DND-41 (cell line): ENCODE measurements around the gene APBA3.
"Not testable (repeated sequence)": the region's sequence is repeated elsewhere in the genome, so short reads cannot be mapped to it uniquely, and the experiment has no call there.

ENCODE experiments used
- ATAC-seq: fragments of 200-7000 bp; cut with Tn5 transposase; 3 replicates; pipeline ENCODE4 v1.9.1; 2021; ENCODE audit warnings: low read depth; ENCODE audit not compliant: insufficient read depth
- DNase-seq: peaks from one replicate; pipeline ENCODE4 v3.0.0-alpha.2; 2020
- H2AFZ ChIP-seq: 2 replicates; pipeline ENCODE4 v1.6.0; 2012; ENCODE audit warnings: low read depth, low read length
- H3K27ac ChIP-seq: 2 replicates; pipeline ENCODE4 v1.5.1; 2012; ENCODE audit warnings: low read length, inconsistent platforms
- H3K27me3 ChIP-seq: fragments of 200-600 bp; sonication (generic); 2 replicates; pipeline ENCODE4 v1.6.0; 2012; ENCODE audit warnings: low read length, mild to moderate bottlenecking, inconsistent platforms; ENCODE audit not compliant: insufficient read depth, poor library complexity
- H3K36me3 ChIP-seq: 2 replicates; pipeline ENCODE4 v1.5.1; 2012; ENCODE audit warnings: low read length, inconsistent platforms; ENCODE audit not compliant: insufficient read depth
- H3K4me1 ChIP-seq: 2 replicates; pipeline ENCODE4 v1.5.1; 2012; ENCODE audit warnings: mild to moderate bottlenecking, low read length; ENCODE audit not compliant: insufficient read depth
- H3K4me2 ChIP-seq: 2 replicates; pipeline ENCODE4 v1.6.0; 2012; ENCODE audit warnings: mild to moderate bottlenecking, moderate library complexity, low read length, inconsistent platforms; ENCODE audit not compliant: insufficient read depth
- H3K4me3 ChIP-seq, 2 experiments: fragments of 200-600 bp in 1 of 2; shearing (Covaris generic) in 1 of 2; 2 replicates each; pipeline ENCODE4 v1.5.1; 2012 to 2016; ENCODE audit warnings: inconsistent platforms in 2 of 2, low read length in 2 of 2, mild to moderate bottlenecking in 2 of 2, low read depth in 1 of 2, moderate library complexity in 1 of 2
- H3K79me2 ChIP-seq: 2 replicates; pipeline ENCODE4 v1.6.0; 2012; ENCODE audit warnings: low read length, inconsistent platforms; ENCODE audit not compliant: insufficient read depth
- H3K9ac ChIP-seq: 2 replicates; pipeline ENCODE4 v1.6.0; 2012; ENCODE audit warnings: low read depth, mild to moderate bottlenecking, inconsistent platforms, low read length, moderate library complexity
- H3K9me3 ChIP-seq: 2 replicates; pipeline ENCODE4 v1.5.1; 2012; ENCODE audit warnings: low read length, moderate library complexity, mild to moderate bottlenecking, inconsistent platforms; ENCODE audit not compliant: insufficient read depth, severe bottlenecking
- H4K20me1 ChIP-seq: 2 replicates; pipeline ENCODE4 v1.6.0; 2012; ENCODE audit warnings: low read length; ENCODE audit not compliant: insufficient read depth
- EZH2 ChIP-seq: IDR thresholded peaks from 3 replicates; pipeline ENCODE4 v1.6.1; 2012; ENCODE audit warnings: borderline replicate concordance, low read depth, mild to moderate bottlenecking, moderate library complexity, low read length, inconsistent platforms; ENCODE audit not compliant: severe bottlenecking
- TF ChIP-seq, protein P1 (sequence below): IDR thresholded peaks from 2 replicates; pipeline ENCODE4 v1.5.1; 2012; ENCODE audit warnings: borderline replicate concordance, low read length, moderate library complexity, mild to moderate bottlenecking; ENCODE audit not compliant: poor library complexity, severe bottlenecking; ENCODE audit errors: extremely low read depth

Gene APBA3

DNA sequence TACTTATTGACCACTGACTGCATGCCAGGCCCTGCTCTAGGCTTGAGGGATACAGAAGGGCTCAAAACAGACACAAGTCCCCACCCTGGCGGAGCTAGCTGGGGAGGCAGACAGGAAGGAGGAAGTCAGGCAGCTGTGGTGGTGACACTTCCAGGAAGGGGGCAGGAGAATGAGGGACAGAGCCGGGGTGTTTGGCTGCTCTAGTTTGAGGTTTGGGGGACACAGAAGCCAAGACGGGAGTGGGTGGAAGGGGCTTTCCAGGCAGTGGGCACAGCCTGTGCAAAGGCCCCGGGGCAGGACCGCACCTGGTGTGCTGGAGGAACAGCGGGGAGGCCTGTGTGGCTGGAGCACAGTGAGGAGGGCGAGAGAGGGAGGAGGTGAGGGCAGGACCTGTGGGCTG is 5.0 kb upstream of the APBA3 start:
- no peak for TF ChIP-seq EZH2
- TF ChIP-seq, protein P1, sequence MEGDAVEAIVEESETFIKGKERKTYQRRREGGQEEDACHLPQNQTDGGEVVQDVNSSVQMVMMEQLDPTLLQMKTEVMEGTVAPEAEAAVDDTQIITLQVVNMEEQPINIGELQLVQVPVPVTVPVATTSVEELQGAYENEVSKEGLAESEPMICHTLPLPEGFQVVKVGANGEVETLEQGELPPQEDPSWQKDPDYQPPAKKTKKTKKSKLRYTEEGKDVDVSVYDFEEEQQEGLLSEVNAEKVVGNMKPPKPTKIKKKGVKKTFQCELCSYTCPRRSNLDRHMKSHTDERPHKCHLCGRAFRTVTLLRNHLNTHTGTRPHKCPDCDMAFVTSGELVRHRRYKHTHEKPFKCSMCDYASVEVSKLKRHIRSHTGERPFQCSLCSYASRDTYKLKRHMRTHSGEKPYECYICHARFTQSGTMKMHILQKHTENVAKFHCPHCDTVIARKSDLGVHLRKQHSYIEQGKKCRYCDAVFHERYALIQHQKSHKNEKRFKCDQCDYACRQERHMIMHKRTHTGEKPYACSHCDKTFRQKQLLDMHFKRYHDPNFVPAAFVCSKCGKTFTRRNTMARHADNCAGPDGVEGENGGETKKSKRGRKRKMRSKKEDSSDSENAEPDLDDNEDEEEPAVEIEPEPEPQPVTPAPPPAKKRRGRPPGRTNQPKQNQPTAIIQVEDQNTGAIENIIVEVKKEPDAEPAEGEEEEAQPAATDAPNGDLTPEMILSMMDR: no peak
- Histone ChIP-seq H2AFZ (no peak overlapping the region), H3K4me1 (peaks cover 18% of the 10 kb centered on the region), H4K20me1 (no peaks in the 10 kb centered on the region), H3K36me3 (peaks cover 34% of the 10 kb centered on the region), H3K79me2 (peaks cover 6% of the 10 kb centered on the region), H3K9me3 (no peaks in the 10 kb centered on the region), H3K4me3 (no peak overlapping the region), H3K9ac (no peak overlapping the region), H3K27ac (no peak overlapping the region), H3K4me2 (no peak overlapping the region), H3K27me3 (no peaks in the 10 kb centered on the region)
- no peak for ATAC-seq
- no peak for DNase-seq

DNA sequence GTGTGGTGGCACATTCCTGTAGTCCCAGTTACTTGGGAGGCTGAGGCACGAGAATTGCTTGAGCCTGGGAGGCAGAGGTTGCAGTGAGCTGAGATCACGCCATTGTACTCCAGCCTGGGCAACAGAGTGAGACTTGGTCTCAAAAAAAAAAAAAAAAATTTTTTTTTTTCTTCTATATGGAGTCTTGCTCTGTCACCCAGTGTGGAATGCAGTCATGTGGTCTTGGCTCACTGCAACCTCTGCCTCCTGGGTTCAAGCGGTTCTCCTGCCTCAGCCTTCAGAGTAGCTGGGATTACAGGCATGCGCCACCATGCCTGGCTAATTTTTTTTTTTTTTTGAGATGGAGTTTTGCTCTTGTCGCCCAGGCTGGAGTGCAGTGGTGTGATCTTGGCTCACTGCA is 4.3 kb upstream of the APBA3 start:
- not testable (repeated sequence) for H2AFZ ChIP-seq, H3K4me2 ChIP-seq, ATAC-seq, H4K20me1 ChIP-seq, H3K9ac ChIP-seq, H3K9me3 ChIP-seq, DNase-seq, H3K4me3 ChIP-seq, H3K27me3 ChIP-seq, H3K27ac ChIP-seq
- Histone ChIP-seq H3K4me1 (peaks cover 21% of the 10 kb centered on the region), H3K36me3 (peaks cover 34% of the 10 kb centered on the region), H3K79me2 (peaks cover 13% of the 10 kb centered on the region)

DNA sequence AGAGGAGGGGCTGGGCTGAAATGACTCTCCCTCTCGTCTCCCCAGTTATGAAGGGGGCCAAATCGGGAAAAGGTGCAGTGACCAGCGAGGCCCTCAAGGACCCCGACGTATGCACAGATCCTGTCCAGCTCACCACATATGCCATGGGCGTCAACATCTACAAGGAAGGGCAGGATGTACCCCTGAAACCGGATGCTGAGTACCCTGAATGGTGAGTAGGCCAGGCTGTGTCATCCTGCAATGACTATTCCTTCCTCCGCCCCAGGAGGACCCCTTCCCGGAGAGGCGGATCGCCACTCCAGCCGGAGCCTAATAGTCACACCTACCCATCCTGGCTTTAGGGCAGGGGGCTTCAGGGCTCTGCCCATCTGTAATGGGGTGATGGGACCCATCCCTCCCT is 3.6 kb upstream of the APBA3 start:
- Histone ChIP-seq H3K4me1 (peaks cover 28% of the 10 kb centered on the region), H3K36me3 (peaks cover 35% of the 10 kb centered on the region), H3K27me3 (no peaks in the 10 kb centered on the region), H2AFZ (no peak overlapping the region), H3K9ac (no peak overlapping the region), H3K27ac (no peak overlapping the region), H3K79me2 (peaks cover 19% of the 10 kb centered on the region), H3K4me3 (no peak overlapping the region), H4K20me1 (no peaks in the 10 kb centered on the region), H3K9me3 (no peaks in the 10 kb centered on the region), H3K4me2 (no peak overlapping the region)
- ATAC-seq (no peak), DNase-seq (no peak)
- no peak for TF ChIP-seq EZH2

DNA sequence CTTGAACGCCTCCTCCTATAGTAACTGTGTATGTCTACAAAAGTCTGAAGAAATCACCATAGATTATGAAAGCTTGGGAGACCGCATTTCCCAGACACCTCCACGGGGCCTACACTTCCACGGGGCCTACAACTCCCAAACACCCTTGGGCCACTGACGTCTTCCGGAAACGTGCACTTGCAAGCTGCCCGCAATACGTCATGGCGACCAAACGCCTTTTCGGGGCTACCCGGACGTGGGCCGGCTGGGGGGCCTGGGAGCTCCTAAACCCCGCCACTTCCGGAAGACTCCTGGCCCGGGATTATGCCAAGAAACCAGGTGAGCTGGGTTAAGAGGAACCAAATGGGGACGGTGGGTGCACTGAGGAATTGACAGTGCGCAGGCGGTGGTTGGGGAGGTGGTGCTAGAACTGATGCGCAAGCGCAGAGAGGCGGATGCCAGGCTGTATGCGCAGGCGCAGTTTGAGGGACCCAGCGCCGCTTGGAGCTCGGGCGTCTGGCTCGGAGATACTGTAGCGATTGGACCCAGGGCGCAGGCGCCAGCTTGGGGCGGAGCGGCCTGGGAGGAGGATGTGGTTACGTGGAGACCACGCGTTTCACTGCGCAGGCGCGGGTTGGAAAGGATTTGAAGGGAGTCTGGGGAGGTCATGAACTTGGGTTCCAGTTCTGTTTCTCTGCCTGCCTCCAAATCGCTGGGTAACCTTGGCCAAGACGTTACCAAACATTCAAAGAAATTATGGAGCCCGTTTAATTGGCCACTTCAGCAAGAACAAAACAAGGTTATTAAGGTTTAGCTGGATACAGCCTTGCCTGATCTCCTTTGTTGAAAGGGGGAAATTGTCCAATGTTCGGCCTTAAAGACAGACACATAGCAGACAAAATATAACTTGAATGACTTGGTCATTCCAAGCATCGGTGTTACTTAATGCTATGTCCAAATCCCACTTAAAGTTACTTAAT is 1.3 kb upstream of the APBA3 start, which contains the start of gene MRPL54:
MRPL54 (plus strand) TSS at position 182 of the 959 bp plus-strand sequence; CDS start at position 201, 19 bp downstream.
- H3K27me3 ChIP-seq: no peaks in the 10 kb centered on the region
- H4K20me1 ChIP-seq: 0 out of 2 replicates have a peak, but pooled peaks cover 5% of the 10 kb centered on the region
- TF ChIP-seq EZH2: no peak
- TF ChIP-seq, protein P1: no peak
- H3K27ac ChIP-seq: peak within 1 kb of the TSS; percentile 99
- H2AFZ ChIP-seq: peak within 1 kb of the TSS; percentile 87
- H3K4me3 ChIP-seq: peak within 1 kb of the TSS; percentile 53 to 69; a peak in 3 of 4 replicates
- H3K4me2 ChIP-seq: peak within 1 kb of the TSS; percentile 85
- H3K9me3 ChIP-seq: no peaks in the 10 kb centered on the region
- peak within 1 kb of the TSS; percentile 81 for H3K9ac ChIP-seq
- H3K79me2 ChIP-seq: peaks cover 34% of the 10 kb centered on the region
- peaks cover 40% of the 10 kb centered on the region for H3K4me1 ChIP-seq
- ATAC-seq (peak; percentile 87), DNase-seq (peak; percentile 99)
- peaks cover 41% of the 10 kb centered on the region for H3K36me3 ChIP-seq
